Measurements from ENCODE around the gene RPL35A. TPM values are rescaled to one million over a fixed set of nuclear protein-coding genes. Genes with fewer than 3 reads are reported as not detected.

The RPL35A gene
- total and polyA plus RNA-seq, 9 of the 15 experiments (the other 6 are each of a cell fraction or from before 2014, with no cell fraction given) = 1,475 to 2,942 (median 2,367) TPM

GRCh38 chr3:197951392-197951990 is 1.5 kb downstream of the RPL35A start (continued):
- TF ChIP-seq, protein P1, sequence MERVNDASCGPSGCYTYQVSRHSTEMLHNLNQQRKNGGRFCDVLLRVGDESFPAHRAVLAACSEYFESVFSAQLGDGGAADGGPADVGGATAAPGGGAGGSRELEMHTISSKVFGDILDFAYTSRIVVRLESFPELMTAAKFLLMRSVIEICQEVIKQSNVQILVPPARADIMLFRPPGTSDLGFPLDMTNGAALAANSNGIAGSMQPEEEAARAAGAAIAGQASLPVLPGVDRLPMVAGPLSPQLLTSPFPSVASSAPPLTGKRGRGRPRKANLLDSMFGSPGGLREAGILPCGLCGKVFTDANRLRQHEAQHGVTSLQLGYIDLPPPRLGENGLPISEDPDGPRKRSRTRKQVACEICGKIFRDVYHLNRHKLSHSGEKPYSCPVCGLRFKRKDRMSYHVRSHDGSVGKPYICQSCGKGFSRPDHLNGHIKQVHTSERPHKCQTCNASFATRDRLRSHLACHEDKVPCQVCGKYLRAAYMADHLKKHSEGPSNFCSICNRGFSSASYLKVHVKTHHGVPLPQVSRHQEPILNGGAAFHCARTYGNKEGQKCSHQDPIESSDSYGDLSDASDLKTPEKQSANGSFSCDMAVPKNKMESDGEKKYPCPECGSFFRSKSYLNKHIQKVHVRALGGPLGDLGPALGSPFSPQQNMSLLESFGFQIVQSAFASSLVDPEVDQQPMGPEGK (CRISPR knock-in tag; IDR thresholded peaks at IDR 0.05; ENCODE audit: borderline replicate concordance) = no peak
- TF ChIP-seq SRSF7 (optimal IDR thresholded peaks at IDR 0.05; ENCODE audit: low read depth, low read length) (no peak), CXXC5 (CRISPR knock-in tag; IDR thresholded peaks at IDR 0.05) (no peak), ZNF696 (CRISPR knock-in tag; conservative IDR thresholded peaks at IDR 0.05) (no peak), SAFB2 (IDR thresholded peaks at IDR 0.05; ENCODE audit: borderline replicate concordance, low read depth, low read length, severe bottlenecking) (no peak), E2F1 (CRISPR knock-in tag; IDR thresholded peaks at IDR 0.05) (no peak), ZNF778 (CRISPR knock-in tag; IDR thresholded peaks at IDR 0.05) (no peak), MCM3 (IDR thresholded peaks at IDR 0.05) (no peak), HDAC1 (IDR thresholded peaks at IDR 0.05) (0 out of 4 replicates have a peak, but pooled peaks of 1 of the 2 experiments have one; percentile 31), E2F8 (IDR thresholded peaks at IDR 0.05; ENCODE audit: low read depth, partially characterized antibody) (no peak)
- TF ChIP-seq, protein P2, sequence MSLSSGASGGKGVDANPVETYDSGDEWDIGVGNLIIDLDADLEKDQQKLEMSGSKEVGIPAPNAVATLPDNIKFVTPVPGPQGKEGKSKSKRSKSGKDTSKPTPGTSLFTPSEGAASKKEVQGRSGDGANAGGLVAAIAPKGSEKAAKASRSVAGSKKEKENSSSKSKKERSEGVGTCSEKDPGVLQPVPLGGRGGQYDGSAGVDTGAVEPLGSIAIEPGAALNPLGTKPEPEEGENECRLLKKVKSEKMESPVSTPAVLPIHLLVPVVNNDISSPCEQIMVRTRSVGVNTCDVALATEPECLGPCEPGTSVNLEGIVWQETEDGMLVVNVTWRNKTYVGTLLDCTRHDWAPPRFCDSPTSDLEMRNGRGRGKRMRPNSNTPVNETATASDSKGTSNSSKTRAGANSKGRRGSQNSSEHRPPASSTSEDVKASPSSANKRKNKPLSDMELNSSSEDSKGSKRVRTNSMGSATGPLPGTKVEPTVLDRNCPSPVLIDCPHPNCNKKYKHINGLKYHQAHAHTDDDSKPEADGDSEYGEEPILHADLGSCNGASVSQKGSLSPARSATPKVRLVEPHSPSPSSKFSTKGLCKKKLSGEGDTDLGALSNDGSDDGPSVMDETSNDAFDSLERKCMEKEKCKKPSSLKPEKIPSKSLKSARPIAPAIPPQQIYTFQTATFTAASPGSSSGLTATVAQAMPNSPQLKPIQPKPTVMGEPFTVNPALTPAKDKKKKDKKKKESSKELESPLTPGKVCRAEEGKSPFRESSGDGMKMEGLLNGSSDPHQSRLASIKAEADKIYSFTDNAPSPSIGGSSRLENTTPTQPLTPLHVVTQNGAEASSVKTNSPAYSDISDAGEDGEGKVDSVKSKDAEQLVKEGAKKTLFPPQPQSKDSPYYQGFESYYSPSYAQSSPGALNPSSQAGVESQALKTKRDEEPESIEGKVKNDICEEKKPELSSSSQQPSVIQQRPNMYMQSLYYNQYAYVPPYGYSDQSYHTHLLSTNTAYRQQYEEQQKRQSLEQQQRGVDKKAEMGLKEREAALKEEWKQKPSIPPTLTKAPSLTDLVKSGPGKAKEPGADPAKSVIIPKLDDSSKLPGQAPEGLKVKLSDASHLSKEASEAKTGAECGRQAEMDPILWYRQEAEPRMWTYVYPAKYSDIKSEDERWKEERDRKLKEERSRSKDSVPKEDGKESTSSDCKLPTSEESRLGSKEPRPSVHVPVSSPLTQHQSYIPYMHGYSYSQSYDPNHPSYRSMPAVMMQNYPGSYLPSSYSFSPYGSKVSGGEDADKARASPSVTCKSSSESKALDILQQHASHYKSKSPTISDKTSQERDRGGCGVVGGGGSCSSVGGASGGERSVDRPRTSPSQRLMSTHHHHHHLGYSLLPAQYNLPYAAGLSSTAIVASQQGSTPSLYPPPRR (CRISPR knock-in tag; IDR thresholded peaks at IDR 0.05; ENCODE audit: borderline replicate concordance) = no peak
- TF ChIP-seq, protein P3, sequence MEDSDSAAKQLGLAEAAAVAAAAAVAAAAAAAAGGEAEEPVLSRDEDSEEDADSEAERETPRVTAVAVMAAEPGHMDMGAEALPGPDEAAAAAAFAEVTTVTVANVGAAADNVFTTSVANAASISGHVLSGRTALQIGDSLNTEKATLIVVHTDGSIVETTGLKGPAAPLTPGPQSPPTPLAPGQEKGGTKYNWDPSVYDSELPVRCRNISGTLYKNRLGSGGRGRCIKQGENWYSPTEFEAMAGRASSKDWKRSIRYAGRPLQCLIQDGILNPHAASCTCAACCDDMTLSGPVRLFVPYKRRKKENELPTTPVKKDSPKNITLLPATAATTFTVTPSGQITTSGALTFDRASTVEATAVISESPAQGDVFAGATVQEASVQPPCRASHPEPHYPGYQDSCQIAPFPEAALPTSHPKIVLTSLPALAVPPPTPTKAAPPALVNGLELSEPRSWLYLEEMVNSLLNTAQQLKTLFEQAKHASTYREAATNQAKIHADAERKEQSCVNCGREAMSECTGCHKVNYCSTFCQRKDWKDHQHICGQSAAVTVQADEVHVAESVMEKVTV (CRISPR knock-in tag; IDR thresholded peaks at IDR 0.05) = no peak

All from K562 (cell line).